Prostate gland (tissue), 2 donors: ENCODE data around the gene CHKA. TPM values are rescaled to one million over a fixed set of nuclear protein-coding genes. Genes with fewer than 3 reads are reported as not detected.

ENCODE experiments used
- DNase-seq: peaks from one replicate; pipeline ENCODE4 v3.0.0-alpha.2; 2019; ENCODE audit warnings: low spot score
- H3K27ac ChIP-seq, 2 donors: fragments of 200-600 bp; sonication (generic); 2 replicates each; pipeline ENCODE4 v1.5.1; 2017 to 2019
- H3K27me3 ChIP-seq: fragments of 200-600 bp; sonication (generic); replicated peaks from 2 replicates; pipeline ENCODE4 v1.5.1; 2019; ENCODE audit not compliant: insufficient read depth
- H3K36me3 ChIP-seq, 2 donors: fragments of 200-600 bp; sonication (generic); 1 replicate in 1 of 2; 2 replicates in 1 of 2; pipeline versions ENCODE4 v1.5.1 to v1.8.1; 2017 to 2019
- H3K4me1 ChIP-seq: fragments of 200-600 bp; sonication (generic); replicated peaks from 2 replicates; pipeline ENCODE4 v1.5.1; 2019
- H3K4me3 ChIP-seq, 2 donors: fragments of 200-600 bp; sonication (generic); 2 replicates each; pipeline ENCODE4 v1.5.1; 2017 to 2019
- H3K9me3 ChIP-seq: fragments of 200-600 bp; sonication (generic); 2 replicates; pipeline ENCODE4 v1.5.1; 2017
- POLR2A ChIP-seq: fragments of 450-650 bp; IDR thresholded peaks from one replicate; pipeline ENCODE4 v1.6.1; 2016; ENCODE audit warnings: antibody characterized with exemption, mild to moderate bottlenecking
- POLR2AphosphoS5 ChIP-seq: sonication (generic); formaldehyde crosslinking; IDR thresholded peaks from one replicate; pipeline ENCODE4 v1.6.1; 2017; ENCODE audit warnings: antibody characterized with exemption
- WGBS: methylation state at CpG from one replicate; pipeline ENCODE4 v1.1.5; 2018; 5-methylcytosine and 5-hydroxymethylcytosine counted together
- intact Hi-C: fragments of 100-400 bp; cut with DNase I; formaldehyde crosslinking; loops from one replicate; pipeline ENCODE4 v1.14.2; 2022
- total RNA-seq, 2 donors: library from RNA; depleted of rRNA; stranded (reverse); fragments of >200 nt; gene quantifications; one replicate each; pipeline ENCODE4 v1.1.0, GENCODE V29; 2016
- TF ChIP-seq, protein P1 (sequence below), 4 experiments: fragments of 200-600 bp in 2 of 4; fragments of 450-650 bp in 2 of 4; sonication (generic) in 2 of 4; IDR thresholded peaks; 1 replicate in 3 of 4; 2 replicates in 1 of 4; pipeline ENCODE4 v1.5.1; 2016 to 2019; ENCODE audit warnings: antibody characterized with exemption in 4 of 4, mild to moderate bottlenecking in 2 of 4, moderate library complexity in 2 of 4

The CHKA gene
- total RNA-seq, 2 donors from 2014 or later: 88.6 to 93.4 TPM

DNA sequence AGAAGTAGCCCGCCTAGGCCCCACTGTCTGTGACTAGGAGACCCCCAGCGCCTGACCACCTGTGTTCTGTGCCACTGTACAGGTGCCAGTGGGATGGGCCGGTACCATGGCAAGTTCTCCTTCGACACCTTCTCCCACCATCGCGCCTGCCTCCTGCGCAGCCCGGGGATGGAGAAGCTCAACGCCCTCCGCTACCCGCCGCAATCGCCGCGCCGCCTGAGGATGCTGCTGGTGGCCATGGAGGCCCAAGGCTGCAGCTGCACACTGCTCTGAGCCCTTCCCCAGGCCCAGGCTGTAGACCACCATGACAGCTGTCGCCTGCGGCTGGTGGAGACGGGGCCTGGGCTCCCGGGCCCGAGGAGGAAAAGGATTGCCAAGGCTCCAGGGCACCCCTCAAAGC lies 93.5 kb downstream of the CHKA start:
- WGBS: 96% methylated on average over 20 of the region's 21 CpGs
- no peak for TF ChIP-seq POLR2AphosphoS5
- no peak for TF ChIP-seq POLR2A
- TF ChIP-seq, protein P1, sequence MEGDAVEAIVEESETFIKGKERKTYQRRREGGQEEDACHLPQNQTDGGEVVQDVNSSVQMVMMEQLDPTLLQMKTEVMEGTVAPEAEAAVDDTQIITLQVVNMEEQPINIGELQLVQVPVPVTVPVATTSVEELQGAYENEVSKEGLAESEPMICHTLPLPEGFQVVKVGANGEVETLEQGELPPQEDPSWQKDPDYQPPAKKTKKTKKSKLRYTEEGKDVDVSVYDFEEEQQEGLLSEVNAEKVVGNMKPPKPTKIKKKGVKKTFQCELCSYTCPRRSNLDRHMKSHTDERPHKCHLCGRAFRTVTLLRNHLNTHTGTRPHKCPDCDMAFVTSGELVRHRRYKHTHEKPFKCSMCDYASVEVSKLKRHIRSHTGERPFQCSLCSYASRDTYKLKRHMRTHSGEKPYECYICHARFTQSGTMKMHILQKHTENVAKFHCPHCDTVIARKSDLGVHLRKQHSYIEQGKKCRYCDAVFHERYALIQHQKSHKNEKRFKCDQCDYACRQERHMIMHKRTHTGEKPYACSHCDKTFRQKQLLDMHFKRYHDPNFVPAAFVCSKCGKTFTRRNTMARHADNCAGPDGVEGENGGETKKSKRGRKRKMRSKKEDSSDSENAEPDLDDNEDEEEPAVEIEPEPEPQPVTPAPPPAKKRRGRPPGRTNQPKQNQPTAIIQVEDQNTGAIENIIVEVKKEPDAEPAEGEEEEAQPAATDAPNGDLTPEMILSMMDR (IDR thresholded peaks at IDR 0.05): no peak
- no peak overlapping the region for H3K4me3 ChIP-seq
- H3K27me3 ChIP-seq: no peaks in the 10 kb centered on the region
- H3K4me1 ChIP-seq: peaks cover 17% of the 10 kb centered on the region
- H3K36me3 ChIP-seq: no peaks in the 10 kb centered on the region
- no peaks in the 10 kb centered on the region for H3K9me3 ChIP-seq
- H3K27ac ChIP-seq: no peak overlapping the region
- no peak for DNase-seq
- intact Hi-C loops: no loop called here

DNA sequence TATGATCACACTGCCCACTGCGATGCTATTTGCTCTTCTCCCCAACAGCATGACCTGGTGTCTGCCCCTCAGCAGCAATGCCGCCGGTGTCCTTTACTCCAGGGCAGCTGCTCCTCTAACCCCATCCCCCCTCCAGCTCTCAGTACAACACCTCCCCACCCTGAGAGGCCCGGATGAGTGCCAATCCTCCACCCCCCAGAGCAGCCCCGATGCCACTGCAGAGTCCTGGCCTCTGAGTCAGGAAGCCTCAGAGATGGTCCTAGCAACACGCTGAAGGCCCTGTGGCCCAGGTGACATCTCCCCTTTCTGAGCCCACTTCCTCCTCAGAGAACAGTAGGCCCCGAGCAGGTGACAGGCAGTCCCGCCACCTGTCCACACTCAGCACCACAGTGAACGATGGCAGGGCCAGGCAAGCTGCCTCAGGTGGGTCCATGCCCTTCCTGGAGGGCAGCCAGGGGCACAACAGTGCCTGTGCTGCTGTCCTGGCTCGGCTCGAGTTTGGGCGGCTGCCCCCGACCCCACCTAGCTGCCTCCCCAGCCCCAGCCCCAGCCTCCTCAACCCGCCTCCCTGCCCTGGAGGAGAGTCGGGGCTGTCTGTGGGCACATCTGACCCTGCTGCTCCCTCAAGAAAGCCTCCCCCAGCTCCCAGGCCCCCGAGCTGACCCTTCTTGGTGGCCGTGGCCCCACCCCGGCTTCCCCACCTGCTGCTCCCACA lies 94.6 kb downstream of the CHKA start:
- WGBS: 90% methylated on average over 18 of the region's 18 CpGs
- no peaks in the 10 kb centered on the region for H3K36me3 ChIP-seq
- no peak overlapping the region for H3K27ac ChIP-seq
- no peak for TF ChIP-seq POLR2A
- TF ChIP-seq, protein P1 (IDR thresholded peaks at IDR 0.05): no peak
- no peak for TF ChIP-seq POLR2AphosphoS5
- no peak overlapping the region for H3K4me3 ChIP-seq
- intact Hi-C loops: no loop called here
- H3K27me3 ChIP-seq: no peaks in the 10 kb centered on the region
- peaks cover 9% of the 10 kb centered on the region for H3K4me1 ChIP-seq
- no peak for DNase-seq
- no peaks in the 10 kb centered on the region for H3K9me3 ChIP-seq

DNA sequence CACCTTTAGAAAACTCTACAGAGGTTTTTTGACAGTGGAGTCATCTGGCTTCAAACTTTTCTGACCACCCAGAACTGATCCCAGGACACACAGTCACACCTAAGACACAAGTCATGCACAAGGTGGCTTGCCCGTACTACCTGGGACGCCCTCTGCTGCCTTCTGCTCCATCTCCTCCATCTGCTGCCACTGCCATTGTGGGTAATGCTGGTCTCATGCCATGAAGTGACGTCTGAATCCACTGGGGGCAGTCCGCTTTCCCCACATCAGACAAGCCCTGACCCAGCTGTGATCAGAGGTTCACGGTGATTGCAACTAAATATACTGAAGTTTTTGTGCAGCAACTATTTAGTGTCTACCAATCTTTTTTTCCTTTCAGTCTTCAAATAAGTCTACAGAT lies 96.1 kb downstream of the CHKA start:
- no peaks in the 10 kb centered on the region for H3K36me3 ChIP-seq

DNA sequence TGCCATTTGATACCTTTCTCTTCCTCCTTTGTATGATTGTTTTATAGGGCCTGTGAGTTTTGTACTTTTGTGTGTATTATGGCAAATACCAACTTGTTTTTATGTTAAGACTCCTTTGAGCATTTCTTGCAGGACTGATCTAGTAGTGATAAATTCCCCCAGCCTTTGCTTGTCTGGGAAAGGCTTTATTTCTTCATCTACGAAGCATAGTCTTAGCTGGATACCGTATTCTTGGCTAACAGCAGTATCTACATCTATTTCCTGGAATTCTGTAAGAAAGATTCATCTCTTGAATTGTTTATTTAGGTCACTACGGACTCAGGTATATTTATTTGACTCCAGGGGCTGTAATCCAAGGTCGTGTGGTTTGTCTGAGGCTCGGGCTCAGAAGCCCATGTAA lies 96.7 kb downstream of the CHKA start:
- H3K4me3 ChIP-seq: no peak overlapping the region
- no peaks in the 10 kb centered on the region for H3K9me3 ChIP-seq
- peaks cover 4% of the 10 kb centered on the region for H3K4me1 ChIP-seq
- no peaks in the 10 kb centered on the region for H3K36me3 ChIP-seq
- TF ChIP-seq, protein P1 (IDR thresholded peaks at IDR 0.05): no peak
- no peak for TF ChIP-seq POLR2A
- no peak for DNase-seq
- no peak overlapping the region for H3K27ac ChIP-seq
- intact Hi-C loops: no loop called here
- 62% methylated on average over 5 of the region's 5 CpGs for WGBS
- H3K27me3 ChIP-seq: no peaks in the 10 kb centered on the region

More for the DNA sequence above, 96.1 kb downstream of the CHKA start:
- TF ChIP-seq, protein P1 (IDR thresholded peaks at IDR 0.05): no peak
- TF ChIP-seq POLR2AphosphoS5 (no peak), POLR2A (no peak)
- H3K4me3 ChIP-seq: no peak overlapping the region
- WGBS: 90% methylated on average over 5 of the region's 5 CpGs
- intact Hi-C loops: no loop called here
- H3K4me1 ChIP-seq: peaks cover 5% of the 10 kb centered on the region
- DNase-seq: no peak
- no peaks in the 10 kb centered on the region for H3K9me3 ChIP-seq
- no peak overlapping the region for H3K27ac ChIP-seq
- no peaks in the 10 kb centered on the region for H3K27me3 ChIP-seq

DNA sequence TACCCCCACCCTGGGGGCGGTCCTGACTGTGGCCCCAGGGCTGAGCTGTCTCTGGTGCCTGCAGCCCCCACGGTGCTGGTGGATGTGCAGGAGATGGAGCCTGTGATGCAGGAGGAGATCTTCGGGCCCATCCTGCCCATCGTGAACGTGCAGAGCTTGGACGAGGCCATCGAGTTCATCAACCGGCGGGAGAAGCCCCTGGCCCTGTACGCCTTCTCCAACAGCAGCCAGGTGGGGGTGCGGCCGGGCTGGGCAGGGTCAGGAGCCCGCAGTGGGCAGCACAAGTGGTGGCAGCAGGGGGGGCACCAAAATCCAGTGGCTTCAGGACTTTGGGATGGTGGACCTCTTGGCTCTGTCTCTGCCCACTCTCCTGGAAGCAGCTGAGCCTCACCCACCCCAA lies 98.7 kb downstream of the CHKA start:
- TF ChIP-seq, protein P1 (IDR thresholded peaks at IDR 0.05): no peak
- TF ChIP-seq POLR2A (no peak), POLR2AphosphoS5 (no peak)
- H3K27ac ChIP-seq: no peak overlapping the region
- no peak overlapping the region for H3K4me3 ChIP-seq
- no peaks in the 10 kb centered on the region for H3K36me3 ChIP-seq
- 86% methylated on average over 13 of the region's 13 CpGs for WGBS
- no peaks in the 10 kb centered on the region for H3K4me1 ChIP-seq
- no peak for DNase-seq
- intact Hi-C loops: no loop called here
- H3K9me3 ChIP-seq: no peaks in the 10 kb centered on the region
- no peaks in the 10 kb centered on the region for H3K27me3 ChIP-seq
